Mesenchymal stem cell (in vitro differentiated cells and primary cell): ENCODE measurements around the gene PALLD.

ENCODE experiments used
- DNase-seq: peaks from one replicate; pipeline ENCODE4 v3.0.0-alpha.2; 2013
- H2AFZ ChIP-seq: one replicate; pipeline ENCODE4 v1.6.1; 2013; ENCODE audit warnings: low read depth, mild to moderate bottlenecking, control low read depth, inconsistent platforms, low read length, moderate library complexity
- H2AK5ac ChIP-seq: 2 replicates; pipeline ENCODE4 v1.6.1; 2013; ENCODE audit warnings: low read length, moderate library complexity, mild to moderate bottlenecking, inconsistent platforms; ENCODE audit not compliant: severe bottlenecking
- H2BK120ac ChIP-seq: one replicate; pipeline ENCODE4 v1.6.1; 2013; ENCODE audit warnings: low read depth, mild to moderate bottlenecking, inconsistent platforms, low read length, moderate library complexity
- H2BK12ac ChIP-seq, 2 experiments: one replicate each; pipeline ENCODE4 v1.6.1; 2013; ENCODE audit warnings: inconsistent platforms in 2 of 2, low read length in 2 of 2, mild to moderate bottlenecking in 2 of 2, moderate library complexity in 2 of 2, control low read depth in 1 of 2
- H2BK15ac ChIP-seq: one replicate; pipeline ENCODE4 v1.6.1; 2013; ENCODE audit warnings: mild to moderate bottlenecking, low read depth, inconsistent platforms; ENCODE audit not compliant: poor library complexity, severe bottlenecking
- H2BK5ac ChIP-seq: 2 replicates; pipeline ENCODE4 v1.6.1; 2013; ENCODE audit warnings: low read depth, mild to moderate bottlenecking, low read length, control low read depth, inconsistent platforms; ENCODE audit not compliant: poor library complexity, severe bottlenecking
- H3K14ac ChIP-seq, 2 experiments: one replicate each; pipeline ENCODE4 v1.6.1; 2013; ENCODE audit warnings: inconsistent platforms in 2 of 2, low read length in 2 of 2, control low read depth in 1 of 2, mild to moderate bottlenecking in 1 of 2, moderate library complexity in 1 of 2
- H3K18ac ChIP-seq, 2 experiments: one replicate each; pipeline ENCODE4 v1.6.1; 2013; ENCODE audit warnings: inconsistent platforms in 2 of 2, low read length in 2 of 2, control low read depth in 1 of 2, low read depth in 1 of 2, mild to moderate bottlenecking in 1 of 2
- H3K23ac ChIP-seq, 2 experiments: one replicate each; pipeline ENCODE4 v1.6.1; 2013; ENCODE audit warnings: inconsistent platforms in 2 of 2, low read length in 2 of 2, mild to moderate bottlenecking in 2 of 2, moderate library complexity in 2 of 2, control low read depth in 1 of 2
- H3K27ac ChIP-seq: 2 replicates; pipeline ENCODE4 v1.5.1; 2013; ENCODE audit warnings: mild to moderate bottlenecking, moderate library complexity, low read length, control low read depth, inconsistent platforms; ENCODE audit not compliant: poor library complexity, severe bottlenecking
- H3K27me3 ChIP-seq, 2 experiments: 2 replicates each; pipeline versions ENCODE4 v1.6.1 to v1.7.0; 2013; ENCODE audit warnings: low read length in 2 of 2, mild to moderate bottlenecking in 2 of 2, moderate library complexity in 2 of 2, control low read depth in 1 of 2, inconsistent platforms in 1 of 2; ENCODE audit not compliant: control insufficient read depth in 1 of 2, insufficient read depth in 1 of 2
- H3K36me3 ChIP-seq, 2 experiments: 2 replicates each; pipeline versions ENCODE4 v1.6.1 to v1.7.0; 2013; ENCODE audit warnings: low read length in 2 of 2, control low read depth in 1 of 2, inconsistent platforms in 1 of 2, low read depth in 1 of 2, mild to moderate bottlenecking in 1 of 2; ENCODE audit not compliant: insufficient read depth in 2 of 2, control insufficient read depth in 1 of 2
- H3K4ac ChIP-seq, 2 experiments: one replicate each; pipeline ENCODE4 v1.6.1; 2013; ENCODE audit warnings: inconsistent platforms in 2 of 2, low read length in 2 of 2, mild to moderate bottlenecking in 2 of 2, moderate library complexity in 2 of 2, control low read depth in 1 of 2, low read depth in 1 of 2
- H3K4me1 ChIP-seq: 2 replicates; pipeline ENCODE4 v1.6.1; 2013; ENCODE audit warnings: low read depth, low read length, control low read depth; ENCODE audit not compliant: control insufficient read depth, insufficient read depth
- H3K4me2 ChIP-seq: 2 replicates; pipeline ENCODE4 v1.6.1; 2013; ENCODE audit warnings: low read length, mild to moderate bottlenecking, inconsistent platforms; ENCODE audit not compliant: poor library complexity, severe bottlenecking
- H3K4me3 ChIP-seq, 2 experiments: 2 replicates each; pipeline versions ENCODE4 v1.5.1 to v1.7.0; 2013; ENCODE audit warnings: low read length in 2 of 2, mild to moderate bottlenecking in 2 of 2, control low read depth in 1 of 2, low read depth in 1 of 2; ENCODE audit not compliant: insufficient read depth in 1 of 2
- H3K79me1 ChIP-seq: replicated peaks from 2 replicates; pipeline ENCODE4 v1.6.1; 2013; ENCODE audit warnings: mild to moderate bottlenecking, control low read depth, low read length, inconsistent platforms; ENCODE audit not compliant: poor library complexity, severe bottlenecking
- H3K9ac ChIP-seq: 2 replicates; pipeline ENCODE4 v1.7.0; 2013; ENCODE audit warnings: mild to moderate bottlenecking, low read length, moderate library complexity
- H3K9me3 ChIP-seq: 2 replicates; pipeline ENCODE4 v1.7.0; 2013; ENCODE audit warnings: mild to moderate bottlenecking, low read length; ENCODE audit not compliant: control insufficient read depth
- H4K8ac ChIP-seq: one replicate; pipeline ENCODE4 v1.6.1; 2013; ENCODE audit warnings: inconsistent platforms, mild to moderate bottlenecking, low read length, moderate library complexity
- H4K91ac ChIP-seq: one replicate; pipeline ENCODE4 v1.6.1; 2013; ENCODE audit warnings: mild to moderate bottlenecking, low read length, inconsistent platforms
- WGBS: methylation state at CpG from one replicate; pipeline ENCODE4 v1.1.7; 2013; ENCODE audit warnings: mixed read lengths; 5-methylcytosine and 5-hydroxymethylcytosine counted together

Gene PALLD

DNA sequence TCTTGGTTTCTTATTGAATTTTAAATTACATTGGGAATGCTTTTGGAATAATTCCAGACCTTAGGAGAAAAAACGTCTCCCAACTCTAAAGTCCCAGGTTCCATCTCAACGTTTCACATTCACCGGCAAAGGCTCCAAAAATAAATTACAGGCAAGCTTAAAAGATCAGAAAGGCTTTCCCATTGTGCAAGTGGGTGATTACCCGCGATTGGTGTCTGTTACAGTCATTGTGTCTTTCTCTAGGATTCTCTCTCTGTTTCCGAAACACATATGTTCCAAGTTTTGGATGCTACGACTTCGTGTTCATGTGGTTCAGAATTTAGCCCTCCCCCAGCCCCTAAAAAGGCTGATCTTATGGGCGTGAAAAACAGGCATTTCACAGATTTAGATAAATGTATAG is 41.8 kb downstream of the PALLD start:
- H2BK15ac ChIP-seq: no peak overlapping the region
- H3K9ac ChIP-seq: no peak overlapping the region
- H3K9me3 ChIP-seq: no peaks in the 10 kb centered on the region
- no peaks in the 10 kb centered on the region for H3K36me3 ChIP-seq
- H2AFZ ChIP-seq: no peak overlapping the region
- no peak overlapping the region for H3K14ac ChIP-seq
- no peak overlapping the region for H2BK120ac ChIP-seq
- peaks cover 1% of the 10 kb centered on the region for H3K4me1 ChIP-seq
- H2AK5ac ChIP-seq: peak overlapping the region; percentile 56
- no peak overlapping the region for H3K27ac ChIP-seq
- H3K4ac ChIP-seq: no peak overlapping the region
- H3K18ac ChIP-seq: no peak overlapping the region
- no peak for DNase-seq
- no peak overlapping the region for H3K4me2 ChIP-seq
- no peak overlapping the region for H3K4me3 ChIP-seq
- no peak overlapping the region for H2BK12ac ChIP-seq
- WGBS: 89% methylated on average over 6 of the region's 9 CpGs
- no peak overlapping the region for H2BK5ac ChIP-seq
- no peak overlapping the region for H4K91ac ChIP-seq
- H3K27me3 ChIP-seq: no peaks in the 10 kb centered on the region
- no peak overlapping the region for H3K23ac ChIP-seq
- no peak overlapping the region for H4K8ac ChIP-seq
- no peaks in the 10 kb centered on the region for H3K79me1 ChIP-seq

DNA sequence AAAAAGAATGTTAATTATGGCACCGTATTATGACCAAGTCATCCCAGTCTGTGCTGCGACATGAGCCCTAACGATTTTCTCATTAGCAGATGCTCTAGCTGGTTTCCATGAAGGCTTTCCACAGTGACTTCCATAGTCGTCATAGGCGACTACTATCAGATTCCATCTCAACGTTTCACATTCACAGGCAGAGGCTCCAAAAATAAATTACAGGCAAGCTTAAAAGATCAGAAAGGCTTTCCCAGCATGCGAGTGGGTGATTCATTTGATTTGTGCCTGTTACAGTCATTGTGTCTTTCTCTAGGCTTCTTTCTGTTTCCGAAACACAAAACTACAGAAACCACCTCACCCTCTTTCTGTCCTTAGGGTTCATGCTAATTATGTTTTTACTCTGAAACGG is 43.2 kb downstream of the PALLD start:
- Histone ChIP-seq H2BK5ac (no peak overlapping the region), H2AK5ac (no peak overlapping the region), H3K18ac (no peak overlapping the region), H2BK15ac (no peak overlapping the region), H3K23ac (no peak overlapping the region), H3K36me3 (no peaks in the 10 kb centered on the region), H3K14ac (no peak overlapping the region), H4K8ac (no peak overlapping the region), H3K9ac (no peak overlapping the region), H3K4me2 (peak overlapping the region; percentile 44), H3K4me3 (no peak overlapping the region), H3K27me3 (no peaks in the 10 kb centered on the region), H3K27ac (peak overlapping the region; percentile 56), H2BK120ac (no peak overlapping the region), H3K9me3 (no peaks in the 10 kb centered on the region), H2AFZ (no peak overlapping the region), H4K91ac (no peak overlapping the region), H3K79me1 (no peaks in the 10 kb centered on the region), H2BK12ac (no peak overlapping the region), H3K4ac (no peak overlapping the region), H3K4me1 (peaks cover 1% of the 10 kb centered on the region)
- DNase-seq: peak; percentile 54
- WGBS: 67% methylated on average over 7 of the region's 9 CpGs

GRCh38 chr4:168540503-168541265 is 43.8 kb downstream of the PALLD start:
- Histone ChIP-seq H3K4me3 (no peak overlapping the region), H2BK5ac (no peak overlapping the region), H3K9me3 (no peaks in the 10 kb centered on the region), H2AFZ (no peak overlapping the region), H2BK120ac (no peak overlapping the region), H3K4me2 (no peak overlapping the region), H3K27ac (peak overlapping the region; percentile 56), H3K4ac (no peak overlapping the region), H3K14ac (no peak overlapping the region), H3K79me1 (no peaks in the 10 kb centered on the region), H2BK15ac (no peak overlapping the region), H3K9ac (no peak overlapping the region), H3K27me3 (no peaks in the 10 kb centered on the region), H2AK5ac (no peak overlapping the region), H3K36me3 (no peaks in the 10 kb centered on the region), H2BK12ac (no peak overlapping the region), H3K23ac (no peak overlapping the region), H4K91ac (no peak overlapping the region), H3K4me1 (peaks cover 1% of the 10 kb centered on the region), H3K18ac (no peak overlapping the region), H4K8ac (no peak overlapping the region)
- no peak for DNase-seq
- WGBS: 91% methylated on average over 3 of the region's 6 CpGs

- Histone ChIP-seq H3K79me1 (no peaks in the 10 kb centered on the region), H3K9me3 (no peaks in the 10 kb centered on the region), H4K91ac (no peak overlapping the region)
Measured at GRCh38 chr4:168541266-168541953, 44.6 kb downstream of the PALLD start.

More at GRCh38 chr4:168541266-168541953, 44.6 kb downstream of the PALLD start:
- H3K4ac ChIP-seq: no peak overlapping the region
- no peak overlapping the region for H2BK15ac ChIP-seq
- no peak overlapping the region for H3K27ac ChIP-seq
- no peaks in the 10 kb centered on the region for H3K36me3 ChIP-seq
- H4K8ac ChIP-seq: no peak overlapping the region
- H3K9ac ChIP-seq: no peak overlapping the region
- no peak overlapping the region for H2BK12ac ChIP-seq
- H3K23ac ChIP-seq: no peak overlapping the region
- WGBS: 85% methylated on average over 5 of the region's 7 CpGs
- peaks cover 1% of the 10 kb centered on the region for H3K4me1 ChIP-seq
- H2BK120ac ChIP-seq: no peak overlapping the region
- H2AK5ac ChIP-seq: peak overlapping the region; percentile 65
- H3K18ac ChIP-seq: peak overlapping the region in 1 of 2 experiments; percentile 21
- H2AFZ ChIP-seq: no peak overlapping the region
- H3K4me2 ChIP-seq: no peak overlapping the region
- H3K14ac ChIP-seq: no peak overlapping the region
- H2BK5ac ChIP-seq: no peak overlapping the region
- no peak for DNase-seq
- no peak overlapping the region for H3K4me3 ChIP-seq
- no peaks in the 10 kb centered on the region for H3K27me3 ChIP-seq
